Medulla oblongata (tissue), 1 donor: ENCODE measurements around the gene LPAR3.

Experiments
- DNase-seq: peaks from one replicate; pipeline ENCODE4 v3.0.0-alpha.2; 2015; ENCODE audit errors: extremely low spot score

Gene LPAR3

GRCh38 chr1:84857906-84858305 lies 35.1 kb downstream of the LPAR3 start:
- DNase-seq: no peak

- no peak for DNase-seq
Measured at GRCh38 chr1:84856726-84857270, 36.2 kb downstream of the LPAR3 start.

- DNase-seq: no peak
Measured at GRCh38 chr1:84855691-84856630, 37.0 kb downstream of the LPAR3 start.

GRCh38 chr1:84855168-84855567 lies 37.8 kb downstream of the LPAR3 start:
- no peak for DNase-seq

GRCh38 chr1:84853741-84854721 lies 39.0 kb downstream of the LPAR3 start:
- DNase-seq: no peak

GRCh38 chr1:84851839-84852238 lies 41.2 kb downstream of the LPAR3 start:
- no peak for DNase-seq

GRCh38 chr1:84849357-84849975 lies 43.5 kb downstream of the LPAR3 start:
- no peak for DNase-seq

GRCh38 chr1:84847253-84848250 lies 45.5 kb downstream of the LPAR3 start:
- DNase-seq: peak; percentile 11

GRCh38 chr1:84846387-84846786 lies 46.6 kb downstream of the LPAR3 start:
- no peak for DNase-seq

- DNase-seq: no peak
Measured at GRCh38 chr1:84845357-84845756, 47.6 kb downstream of the LPAR3 start.

GRCh38 chr1:84844094-84844493 lies 48.9 kb downstream of the LPAR3 start:
- no peak for DNase-seq

- DNase-seq: no peak
Measured at GRCh38 chr1:84842748-84843231, 50.2 kb downstream of the LPAR3 start.

- no peak for DNase-seq
Measured at GRCh38 chr1:84841971-84842370, 51.0 kb downstream of the LPAR3 start.

GRCh38 chr1:84840346-84840745 lies 52.7 kb downstream of the LPAR3 start:
- DNase-seq: no peak

GRCh38 chr1:84839544-84839943 lies 53.5 kb downstream of the LPAR3 start:
- DNase-seq: no peak

- DNase-seq: no peak
Measured at GRCh38 chr1:84836145-84836544, 56.9 kb downstream of the LPAR3 start.

GRCh38 chr1:84835169-84835568 lies 57.8 kb downstream of the LPAR3 start:
- no peak for DNase-seq

GRCh38 chr1:84834419-84835064 lies 58.5 kb downstream of the LPAR3 start:
- DNase-seq: no peak

- no peak for DNase-seq
Measured at GRCh38 chr1:84833194-84833593, 59.8 kb downstream of the LPAR3 start.

GRCh38 chr1:84830136-84830535 lies 62.9 kb downstream of the LPAR3 start:
- no peak for DNase-seq
